Lower leg skin (tissue), 3 donors: ENCODE results near the gene TBCEL.

Experiments used
- POLR2A ChIP-seq, 2 donors: fragments of 450-650 bp; IDR thresholded peaks; one replicate each; pipeline ENCODE4 v1.6.1; 2016 to 2017; ENCODE audit warnings: antibody characterized with exemption in 2 of 2, mild to moderate bottlenecking in 1 of 2, moderate library complexity in 1 of 2
- TF ChIP-seq, protein P1 (sequence below), 3 donors: fragments of 450-650 bp; IDR thresholded peaks; one replicate each; pipeline ENCODE4 v1.5.1; 2016; ENCODE audit warnings: antibody characterized with exemption in 3 of 3, mild to moderate bottlenecking in 3 of 3, moderate library complexity in 2 of 3

DNA sequence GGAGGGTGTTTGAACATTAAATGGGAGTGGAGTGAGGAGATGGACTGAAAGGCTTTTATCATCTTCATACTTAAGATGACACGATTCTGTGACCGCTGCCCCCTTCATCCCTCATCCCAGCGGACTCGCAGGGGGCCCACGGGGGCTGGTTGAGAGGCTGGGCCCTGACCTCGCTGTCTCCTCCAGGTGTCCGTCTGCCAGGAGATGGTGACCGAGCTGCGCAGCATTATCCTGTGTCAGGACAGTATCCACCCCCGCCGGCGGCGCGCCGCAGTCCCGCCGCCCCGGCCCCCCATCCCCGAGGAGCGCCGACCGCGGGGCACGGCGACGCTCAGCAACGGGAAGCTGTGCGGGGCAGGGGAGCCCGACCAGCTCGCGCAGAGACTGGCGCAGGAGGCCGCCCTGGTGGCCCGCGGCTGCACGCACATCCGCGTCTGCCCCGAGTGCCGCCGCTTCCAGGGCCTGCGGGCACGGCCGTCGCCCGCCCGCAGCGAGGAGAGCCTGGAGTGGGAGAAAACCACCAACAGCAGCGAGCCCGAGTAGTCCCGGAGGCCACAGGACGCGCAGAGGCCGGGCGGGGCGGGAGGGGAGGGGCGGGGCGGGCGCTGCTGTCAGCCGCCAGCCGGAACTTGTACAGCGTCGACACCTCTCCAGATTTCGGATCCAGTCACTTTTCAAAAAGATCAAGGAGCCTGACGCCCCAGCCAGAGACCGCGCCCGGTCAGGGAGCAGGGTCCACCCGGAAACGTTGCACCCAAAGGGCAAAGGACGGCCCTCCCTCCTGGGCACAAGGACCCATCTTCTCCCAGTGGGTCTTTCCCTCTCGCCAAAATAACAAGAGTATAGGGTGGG, 38.0 kb upstream of the TBCEL start:
- no peak for TF ChIP-seq POLR2A (IDR thresholded peaks at IDR 0.05)
- TF ChIP-seq, protein P1, sequence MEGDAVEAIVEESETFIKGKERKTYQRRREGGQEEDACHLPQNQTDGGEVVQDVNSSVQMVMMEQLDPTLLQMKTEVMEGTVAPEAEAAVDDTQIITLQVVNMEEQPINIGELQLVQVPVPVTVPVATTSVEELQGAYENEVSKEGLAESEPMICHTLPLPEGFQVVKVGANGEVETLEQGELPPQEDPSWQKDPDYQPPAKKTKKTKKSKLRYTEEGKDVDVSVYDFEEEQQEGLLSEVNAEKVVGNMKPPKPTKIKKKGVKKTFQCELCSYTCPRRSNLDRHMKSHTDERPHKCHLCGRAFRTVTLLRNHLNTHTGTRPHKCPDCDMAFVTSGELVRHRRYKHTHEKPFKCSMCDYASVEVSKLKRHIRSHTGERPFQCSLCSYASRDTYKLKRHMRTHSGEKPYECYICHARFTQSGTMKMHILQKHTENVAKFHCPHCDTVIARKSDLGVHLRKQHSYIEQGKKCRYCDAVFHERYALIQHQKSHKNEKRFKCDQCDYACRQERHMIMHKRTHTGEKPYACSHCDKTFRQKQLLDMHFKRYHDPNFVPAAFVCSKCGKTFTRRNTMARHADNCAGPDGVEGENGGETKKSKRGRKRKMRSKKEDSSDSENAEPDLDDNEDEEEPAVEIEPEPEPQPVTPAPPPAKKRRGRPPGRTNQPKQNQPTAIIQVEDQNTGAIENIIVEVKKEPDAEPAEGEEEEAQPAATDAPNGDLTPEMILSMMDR (IDR thresholded peaks at IDR 0.05) = no peak
